K562 (cell line): ENCODE results near the gene MRPS10. TPM values are rescaled to one million over a fixed set of nuclear protein-coding genes. Genes with fewer than 3 reads are reported as not detected.

ENCODE experiments used
- AFF1 ChIP-seq, 2 experiments: fragments of 450-650 bp; IDR thresholded peaks; 2 replicates each; pipeline ENCODE4 v1.6.1; 2018; ENCODE audit warnings: mild to moderate bottlenecking in 2 of 2, low read depth in 1 of 2; ENCODE audit not compliant: partially characterized antibody in 2 of 2
- CEBPB ChIP-seq: fragments of 450-650 bp; IDR thresholded peaks from 2 replicates; pipeline ENCODE4 v1.6.1; 2016; ENCODE audit warnings: missing genetic modification characterization, missing compliant biosample characterization
- FOSL1 ChIP-seq: fragments of 200-800 bp; sonication (Bioruptor generic); conservative IDR thresholded peaks from 2 replicates; pipeline ENCODE4 v1.6.1; 2016; ENCODE audit warnings: missing genetic modification characterization, missing compliant biosample characterization
- ILF3 ChIP-seq: fragments of 450-650 bp; IDR thresholded peaks from 2 replicates; pipeline ENCODE4 v1.6.1; 2018; ENCODE audit warnings: antibody characterized with exemption, mild to moderate bottlenecking, moderate library complexity, borderline replicate concordance
- MEIS2 ChIP-seq: fragments of 450-650 bp; IDR thresholded peaks from 2 replicates; pipeline ENCODE4 v1.6.1; 2014; ENCODE audit warnings: mild to moderate bottlenecking; ENCODE audit not compliant: partially characterized antibody
- NR2C2 ChIP-seq, 2 experiments: fragments of 200-800 bp in 1 of 2; sonication (Bioruptor generic) in 1 of 2; sonication (generic) in 1 of 2; formaldehyde crosslinking in 1 of 2; IDR thresholded peaks; 2 replicates each; pipeline versions ENCODE4 v1.6.1 to v1.8.0; 2016 to 2022; ENCODE audit warnings: mild to moderate bottlenecking in 1 of 2, missing compliant biosample characterization in 1 of 2, missing genetic modification characterization in 1 of 2, missing genetic modification reagents in 1 of 2
- PTBP1 ChIP-seq: fragments of 200-400 bp; formaldehyde crosslinking; IDR thresholded peaks from 2 replicates; pipeline ENCODE4 v1.6.1; 2017; ENCODE audit warnings: low read depth, low read length
- TFAP4 ChIP-seq: sonication (generic); formaldehyde crosslinking; IDR thresholded peaks from 2 replicates; pipeline ENCODE4 v1.8.0; 2022; ENCODE audit warnings: missing genetic modification reagents, mild to moderate bottlenecking, moderate library complexity, borderline replicate concordance
- ZFX ChIP-seq: sonication (generic); formaldehyde crosslinking; IDR thresholded peaks from 2 replicates; pipeline ENCODE4 v1.8.0; 2022; ENCODE audit warnings: mild to moderate bottlenecking, missing genetic modification reagents, moderate library complexity
- ZNF134 ChIP-seq: fragments of 250-450 bp; sonication (Bioruptor Pico); conservative IDR thresholded peaks from 2 replicates; pipeline ENCODE4 v1.4.0; 2020
- ZNF318 ChIP-seq, 2 experiments: fragments of 450-650 bp; IDR thresholded peaks; 2 replicates each; pipeline ENCODE4 v1.6.1; 2016; ENCODE audit warnings: mild to moderate bottlenecking in 2 of 2, borderline replicate concordance in 1 of 2, low read depth in 1 of 2, moderate library complexity in 1 of 2
- ZNF354B ChIP-seq: fragments of 250-450 bp; sonication (Bioruptor Pico); IDR thresholded peaks from 2 replicates; pipeline ENCODE4 v1.4.0; 2020
- ZNF766 ChIP-seq: fragments of 200-800 bp; sonication (Bioruptor generic); conservative IDR thresholded peaks from 2 replicates; pipeline ENCODE4 v1.6.1; 2016; ENCODE audit warnings: missing genetic modification characterization, missing compliant biosample characterization
- polyA plus RNA-seq, 8 experiments: library from polyadenylated mRNA; depleted of rRNA in 4 of 8; stranded (reverse) in 5 of 8; unstranded in 3 of 8; fragments of >200 nt; fragmentation: Nextera tagmentation in 2 of 8; fragmentation: Illumina TruSeq in 1 of 8; extraction: Ambion mirVana in 2 of 8; extraction: Trizol in 1 of 8; gene quantifications; 2 replicates each; pipeline versions ENCODE4 v1.2.1 to v1.2.3, GENCODE V29; 2011 to 2014; ENCODE audit warnings: inconsistent platforms in 1 of 8, missing spikeins in 1 of 8
- total RNA-seq, 7 experiments: library from RNA; depleted of rRNA in 6 of 7; stranded (reverse); fragments of >200 nt in 6 of 7; fragmentation: Illumina TruSeq in 2 of 7; extraction: Trizol in 2 of 7; gene quantifications; 2 replicates each; pipeline versions ENCODE4 v1.2.1 to v1.2.3, GENCODE V29; 2011 to 2021; ENCODE audit warnings: low replicate concordance in 1 of 7

Gene MRPS10
- total and polyA plus RNA-seq, 9 of the 15 experiments (the other 6 are each of a cell fraction or from before 2014, with no cell fraction given) = 48.6 to 166 (median 93.7) TPM

- peak in 1 of 2 experiments; percentile 52; a peak in 1 of 4 replicates for TF ChIP-seq ZNF318 (IDR thresholded peaks at IDR 0.05; ENCODE audit: borderline replicate concordance in 1 of 2, low read depth in 1 of 2)
- TF ChIP-seq ZNF354B (CRISPR knock-in tag) = no peak
- TF ChIP-seq PTBP1 = no peak
- no peak for TF ChIP-seq TFAP4
- TF ChIP-seq ILF3 = no peak
- TF ChIP-seq ZFX (CRISPR knock-in tag) = no peak
- no peak for TF ChIP-seq ZNF766
- TF ChIP-seq AFF1 (IDR thresholded peaks at IDR 0.05; ENCODE audit: low read depth in 1 of 2, partially characterized antibody in 2 of 2) = peak in 1 of 2 experiments; percentile 80
- no peak for TF ChIP-seq CEBPB (tag)
- TF ChIP-seq ZNF134 (CRISPR knock-in tag) = no peak
- no peak for TF ChIP-seq MEIS2
- TF ChIP-seq NR2C2 (CRISPR knock-in tag; IDR thresholded peaks at IDR 0.05) = no peak
- peak; percentile 22 for TF ChIP-seq NR2C2 (tag; IDR thresholded peaks at IDR 0.05)
- peak; percentile 100 for TF ChIP-seq FOSL1
Measured at GRCh38 chr6:42224222-42225028, 6.8 kb upstream of the MRPS10 start (continued).
